Hematopoietic multipotent progenitor cell treated with erythropoietin and hydrocortisone succinate and interleukin-3 and kit ligand, for 6 days (in vitro differentiated cells): ENCODE data around the gene UROS.

Source experiments
- DNase-seq: peaks from one replicate; pipeline ENCODE4 v3.0.0-alpha.2; 2015

Gene UROS

DNA sequence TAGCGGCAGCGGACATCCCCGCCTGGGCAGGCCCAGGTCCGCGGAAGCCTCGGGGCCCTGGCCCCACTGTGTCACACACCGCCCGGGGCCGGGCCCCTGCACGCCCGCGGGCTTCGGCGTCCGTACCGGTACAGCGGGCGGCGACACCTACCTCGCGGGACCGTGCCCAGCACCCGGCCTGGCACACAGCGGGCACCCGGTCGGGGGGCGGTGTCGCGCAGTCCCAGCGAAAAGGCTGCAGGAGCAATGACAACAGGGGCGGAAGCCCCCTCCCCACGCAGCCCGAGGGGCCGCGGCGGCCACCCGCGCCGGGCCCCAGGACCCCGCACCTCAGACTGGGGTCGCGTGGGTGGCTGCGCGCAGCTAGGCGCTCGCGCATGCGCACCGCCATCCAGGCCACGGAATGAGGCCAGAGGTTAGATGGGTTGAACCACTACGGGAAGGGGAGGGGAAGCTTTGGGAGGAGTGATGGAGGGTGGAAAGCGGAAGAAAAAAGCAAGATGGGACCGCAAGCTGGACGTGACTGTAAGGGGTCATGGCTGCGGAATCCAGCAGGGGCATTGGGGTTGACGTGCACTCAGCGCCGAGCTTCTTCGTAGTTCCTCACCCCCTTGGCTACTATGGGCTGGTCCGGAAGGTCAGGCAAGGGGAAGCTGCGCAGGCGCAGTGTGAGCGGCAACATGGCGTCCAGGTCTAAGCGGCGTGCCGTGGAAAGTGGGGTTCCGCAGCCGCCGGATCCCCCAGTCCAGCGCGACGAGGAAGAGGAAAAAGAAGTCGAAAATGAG, at the start of gene UROS, which contains the start of gene BCCIP:
UROS (minus strand) TSS at position 381 of the 785 bp plus-strand sequence. CDS start 6,759 bp downstream, outside the sequence.
BCCIP (plus strand) TSS at position 669 of the 785 bp plus-strand sequence; CDS start at position 681, 12 bp downstream.
- DNase-seq: peak; percentile 98

DNA sequence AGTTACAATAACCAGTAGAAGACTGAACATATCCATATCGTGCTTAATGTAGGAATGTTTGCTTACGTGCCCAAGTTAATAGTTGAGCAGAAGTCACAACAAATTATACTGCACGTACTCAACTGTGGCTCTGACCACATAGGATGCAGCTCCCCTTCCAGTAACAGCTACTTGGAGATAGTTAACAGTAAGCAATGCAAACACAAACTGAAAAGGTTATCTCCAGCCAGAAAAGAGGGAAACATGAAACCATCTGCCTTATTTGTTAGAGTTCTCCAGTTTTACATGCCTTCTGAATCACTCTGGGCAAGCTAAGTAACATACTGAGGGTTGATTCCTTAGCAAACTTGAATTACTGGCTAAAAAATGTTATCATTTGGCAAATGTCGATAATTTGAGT, 48.3 kb upstream of the UROS start:
- DNase-seq: no peak

DNA sequence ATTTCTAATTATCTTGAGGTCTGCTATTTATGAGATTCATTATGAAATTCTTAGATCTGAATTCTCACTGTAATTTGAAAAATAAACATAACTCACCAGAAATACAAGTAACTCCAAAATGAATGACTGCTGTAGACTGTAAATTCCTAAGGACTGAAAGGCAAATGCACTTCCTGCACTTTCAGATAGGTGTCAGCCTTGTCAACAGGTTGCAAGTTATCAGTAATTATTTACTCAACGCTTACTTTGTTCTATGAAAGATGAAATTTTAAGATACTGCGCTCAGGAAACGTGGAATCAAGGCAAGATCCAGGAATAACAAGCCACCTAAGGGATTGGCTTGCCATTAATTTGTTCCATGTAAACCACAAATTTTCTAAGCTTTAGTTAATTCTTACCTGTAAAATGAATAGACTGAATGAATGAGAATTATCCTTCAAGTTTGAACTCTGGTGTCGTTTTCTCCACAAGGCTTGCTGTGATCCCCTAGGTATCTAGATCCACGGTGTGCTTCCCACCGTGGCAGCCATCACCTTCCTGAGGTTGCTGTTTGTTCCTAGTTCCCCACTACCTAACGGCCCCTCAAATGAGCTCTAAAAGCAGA, 45.4 kb upstream of the UROS start:
- DNase-seq: peak; percentile 83

DNA sequence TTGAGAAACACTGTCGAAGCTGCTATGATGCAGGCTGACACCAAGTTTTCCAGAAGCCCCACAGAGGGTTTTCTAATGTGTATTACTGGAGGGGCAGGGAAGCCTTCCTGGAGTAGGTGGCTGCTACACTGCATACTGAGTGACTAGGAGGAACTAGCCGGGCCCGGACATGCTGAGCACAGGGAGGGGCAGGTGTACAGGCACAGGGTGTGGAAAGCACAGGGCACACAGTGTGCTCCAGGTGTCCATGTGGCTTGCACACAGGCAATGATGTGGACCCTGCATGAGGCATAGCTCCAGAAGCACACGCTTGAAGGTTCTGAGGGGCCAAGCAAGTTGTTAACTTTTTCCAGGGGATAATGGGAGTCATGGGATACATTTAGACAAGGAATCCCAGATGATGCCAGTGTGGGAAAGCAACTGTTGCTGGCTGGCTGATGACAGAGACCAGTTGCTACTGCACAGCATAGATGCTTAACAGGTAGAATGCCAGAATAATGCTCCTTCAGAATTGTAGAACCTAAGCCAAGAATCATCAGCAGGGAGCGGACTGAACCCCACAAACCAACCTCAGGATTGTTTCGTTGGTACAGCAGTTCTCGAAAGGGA, 43.5 kb upstream of the UROS start:
- DNase-seq: no peak

DNA sequence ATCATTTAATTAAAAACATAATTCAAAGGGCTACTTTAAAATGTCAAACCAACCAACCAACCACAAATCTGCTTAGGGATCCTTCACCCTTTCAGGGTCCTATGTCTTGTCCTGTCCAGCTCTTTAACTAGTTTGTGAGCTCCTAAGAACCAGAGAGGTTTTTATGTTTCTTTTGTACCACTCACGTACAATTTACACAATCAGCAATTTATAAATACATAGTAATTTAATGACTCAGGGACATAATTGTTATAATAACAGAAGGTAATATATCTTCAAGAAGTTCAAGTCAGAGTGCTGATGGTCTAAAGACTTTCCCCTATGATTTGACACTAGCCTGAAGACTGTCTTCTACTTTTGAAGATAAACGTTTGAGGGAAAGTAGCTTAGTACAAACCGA, 42.1 kb upstream of the UROS start:
- DNase-seq: no peak

DNA sequence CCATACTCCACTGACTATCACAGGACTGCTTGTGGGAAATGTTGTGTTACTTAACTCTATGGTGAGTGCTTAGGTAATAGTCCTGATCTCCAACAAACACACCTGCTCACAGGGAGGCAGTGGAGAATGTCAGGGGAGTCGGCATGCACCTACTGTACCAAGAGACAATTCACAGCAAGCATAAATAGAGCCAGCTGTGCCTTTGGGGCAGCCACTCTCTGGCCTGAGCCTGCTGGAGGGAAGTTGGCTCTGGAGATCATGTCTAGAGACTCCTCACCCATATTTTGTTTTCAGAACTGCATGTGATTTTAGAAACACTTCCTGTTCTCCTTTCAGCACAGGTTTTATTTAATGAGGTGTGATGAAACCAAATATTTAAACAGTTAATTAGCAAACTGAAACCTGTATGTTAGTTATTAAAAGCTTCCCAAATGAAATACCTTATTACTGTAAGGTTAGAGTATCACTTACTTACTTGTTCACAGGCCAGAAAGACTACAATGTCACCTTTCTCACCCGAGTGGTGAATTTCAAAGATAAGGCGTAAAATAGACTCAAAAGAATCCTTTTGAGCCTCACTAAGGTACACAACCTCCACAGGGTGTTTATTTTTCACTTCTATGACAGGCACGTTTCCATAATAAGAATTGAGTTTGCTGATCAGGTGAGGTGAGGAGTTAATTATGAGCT, 36.2 kb upstream of the UROS start:
- DNase-seq: no peak

DNA sequence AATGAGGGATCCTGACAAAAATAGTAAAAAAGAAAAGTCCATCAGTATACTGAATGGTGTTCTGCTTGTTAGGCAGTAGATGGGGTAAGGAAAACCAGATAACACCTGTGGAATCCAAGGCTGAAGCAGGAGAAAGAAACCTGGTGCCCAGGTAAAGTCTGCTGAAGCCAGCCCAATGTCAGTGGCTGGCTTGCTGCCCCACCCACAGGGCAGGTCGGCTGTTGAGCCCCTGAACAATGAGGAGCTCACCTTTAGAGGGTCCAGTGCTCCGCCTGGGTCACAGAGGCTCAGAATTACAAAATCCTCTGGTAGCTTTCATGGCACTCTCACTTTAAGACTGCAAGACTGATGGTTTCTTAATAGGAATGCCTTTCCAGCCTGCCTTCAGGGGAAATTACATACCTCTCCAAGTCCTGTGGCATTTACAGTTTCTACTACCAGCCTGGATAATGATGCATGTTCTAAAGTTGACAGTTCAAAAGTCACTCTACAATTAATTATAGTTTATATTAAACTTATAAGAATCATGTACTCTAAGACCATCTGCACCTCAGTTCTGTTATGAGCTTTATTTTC, 34.2 kb upstream of the UROS start:
- DNase-seq: no peak

DNA sequence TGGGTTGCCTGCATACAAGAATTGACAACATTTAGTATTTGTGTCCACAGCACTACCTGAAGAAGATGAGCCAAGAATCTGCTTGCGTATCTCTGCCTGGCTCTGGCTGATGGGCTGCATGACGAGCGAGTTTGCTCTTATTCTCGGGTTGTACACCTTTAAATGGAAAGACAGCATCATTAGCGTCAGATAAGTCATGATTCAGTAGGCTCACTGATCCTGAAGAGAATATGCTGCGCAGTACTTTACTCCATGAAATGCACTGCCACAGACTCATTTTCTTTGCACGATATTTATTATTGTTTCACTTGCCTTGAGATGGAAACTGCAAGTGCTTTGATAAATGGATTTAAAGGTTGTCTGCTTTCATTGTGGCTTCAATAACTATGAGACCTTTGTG, 29.4 kb upstream of the UROS start:
- DNase-seq: no peak

DNA sequence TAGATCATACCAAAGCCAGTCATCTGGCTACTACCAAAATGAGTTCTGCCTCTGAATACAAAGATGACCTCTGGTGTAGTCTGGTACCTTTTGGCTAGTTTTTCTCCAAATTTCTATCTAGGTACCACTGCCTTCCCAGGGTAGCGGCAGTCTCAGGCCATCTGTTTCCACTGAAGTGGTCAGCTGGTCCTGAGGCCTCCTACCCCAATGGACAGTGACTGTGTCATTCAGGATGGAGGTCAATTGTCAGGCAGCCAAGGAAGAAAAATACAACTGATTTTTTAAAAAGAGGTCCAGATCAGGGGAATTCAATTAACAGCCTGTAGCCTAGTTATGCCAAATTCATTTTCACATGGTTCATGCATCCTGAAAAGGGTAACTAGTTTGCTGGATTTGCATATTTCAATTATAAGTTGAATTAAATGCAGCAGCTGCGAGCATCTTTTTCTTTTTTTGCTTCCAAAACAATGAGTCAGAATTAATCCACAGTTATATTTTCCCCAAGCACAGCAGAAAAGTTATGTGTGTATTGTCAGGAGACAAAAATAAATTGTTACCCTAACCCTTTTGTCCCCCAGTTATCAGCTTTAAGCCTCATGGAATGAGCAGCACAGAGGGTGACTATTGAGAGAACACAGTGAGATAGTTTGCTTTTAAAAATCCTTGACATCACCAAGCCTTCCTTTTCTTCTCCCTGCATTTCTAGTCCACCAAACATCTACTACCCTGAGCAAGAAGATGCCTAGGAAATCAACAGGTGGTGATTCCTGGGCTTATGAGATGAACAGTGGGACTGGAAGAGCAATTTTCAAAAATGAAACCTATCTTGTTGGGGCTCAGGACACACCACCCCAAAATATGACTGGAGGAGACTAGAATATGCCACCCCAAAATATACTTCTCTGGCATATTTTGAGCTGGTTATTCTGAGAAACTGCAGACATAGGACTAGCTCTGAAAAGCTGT, 28.0 kb upstream of the UROS start:
- no peak for DNase-seq

DNA sequence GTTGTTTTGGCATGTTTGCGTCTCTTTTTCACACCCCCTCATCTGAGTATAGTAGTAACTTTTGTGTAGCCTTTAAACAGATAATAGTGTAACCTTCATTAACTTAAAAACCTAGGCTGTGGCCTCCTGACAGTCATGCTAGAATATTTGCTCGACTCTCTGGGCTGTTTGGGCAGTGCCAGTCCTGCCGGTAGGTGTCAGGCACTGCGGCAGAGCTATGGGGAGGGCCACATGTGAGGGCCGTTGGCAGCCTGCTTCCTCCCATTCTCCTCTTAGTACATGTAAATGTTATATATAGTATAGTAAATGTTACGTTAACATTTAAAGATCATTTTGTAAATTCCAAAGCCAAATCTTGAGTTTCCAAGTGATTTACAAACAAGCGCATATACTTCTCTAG, 26.4 kb upstream of the UROS start:
- DNase-seq: no peak

DNA sequence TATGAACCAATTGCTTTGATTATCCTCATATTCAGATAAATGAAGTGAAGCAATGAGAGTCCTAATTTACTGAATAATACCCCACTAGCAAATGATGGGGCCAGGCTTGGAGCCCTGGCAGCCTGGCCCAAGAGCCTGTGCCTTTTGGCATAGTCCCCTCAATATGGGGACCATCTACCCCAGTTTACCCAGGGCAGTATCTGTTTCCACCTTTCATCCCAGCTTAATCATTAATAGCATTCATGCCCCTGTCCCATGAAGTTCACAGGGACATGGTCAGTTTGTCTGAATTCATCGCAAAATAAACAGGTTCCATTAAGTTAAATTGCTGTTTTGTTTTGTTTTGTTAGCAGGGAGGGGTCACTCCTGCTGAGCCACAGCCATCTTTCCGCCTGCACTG, 25.8 kb upstream of the UROS start:
- no peak for DNase-seq

DNA sequence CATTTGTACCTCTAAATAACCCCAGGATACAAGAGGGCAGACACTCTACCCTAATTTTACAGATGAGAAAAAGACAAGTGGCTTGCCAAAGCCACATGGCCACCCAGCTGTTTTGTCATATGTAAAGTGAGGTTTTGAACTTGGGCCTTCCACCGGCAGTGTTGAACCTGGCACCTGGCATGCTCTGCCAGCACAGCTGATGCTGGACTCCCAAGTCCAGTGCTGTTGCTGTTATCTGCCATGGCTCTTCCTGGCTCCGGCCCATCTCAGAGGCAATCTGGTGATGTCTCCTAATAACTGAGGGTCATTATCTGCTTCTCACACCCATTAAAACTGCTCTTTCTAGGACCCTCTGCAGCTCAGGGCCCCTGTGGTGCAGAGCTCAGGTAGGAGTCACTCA, 25.3 kb upstream of the UROS start:
- DNase-seq: no peak

DNA sequence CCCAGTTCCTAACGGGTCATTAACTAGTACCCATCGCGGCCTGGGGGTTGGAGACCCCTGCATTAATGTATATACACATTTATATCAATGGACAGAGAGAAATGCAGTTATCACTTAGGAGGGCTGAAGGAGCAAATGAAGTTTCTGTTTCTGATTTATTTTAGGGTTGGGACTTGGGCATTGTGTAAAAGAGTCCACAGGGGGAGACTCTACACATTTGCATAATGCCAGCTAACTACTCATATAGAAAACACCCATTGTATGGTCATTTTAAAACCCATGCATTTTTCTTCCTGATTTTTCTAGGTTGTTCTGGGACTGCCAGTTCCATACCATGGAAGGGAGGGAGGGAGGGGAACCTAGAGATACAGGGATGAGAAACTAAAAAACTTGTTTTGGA, 23.8 kb upstream of the UROS start:
- DNase-seq: no peak

DNA sequence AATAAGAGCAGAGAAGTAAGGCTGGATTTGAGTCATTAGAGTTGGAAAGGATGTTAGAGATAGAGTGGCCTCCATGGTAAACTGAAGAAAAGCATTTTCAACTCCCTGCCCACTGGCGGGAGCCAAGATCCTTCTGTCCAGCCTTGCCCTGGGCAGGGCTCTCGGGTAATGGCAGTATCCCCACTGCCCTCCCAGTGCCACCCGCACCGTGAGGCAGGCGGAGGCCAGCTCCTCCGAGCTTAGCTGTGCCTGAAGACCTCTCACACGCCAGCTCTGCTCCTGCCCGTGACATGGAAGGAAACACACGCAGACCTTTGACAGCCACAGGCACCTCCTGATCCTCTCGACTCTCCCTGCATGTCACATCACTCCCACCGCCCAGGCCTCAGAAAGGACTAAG, 22.6 kb upstream of the UROS start:
- DNase-seq: no peak

DNA sequence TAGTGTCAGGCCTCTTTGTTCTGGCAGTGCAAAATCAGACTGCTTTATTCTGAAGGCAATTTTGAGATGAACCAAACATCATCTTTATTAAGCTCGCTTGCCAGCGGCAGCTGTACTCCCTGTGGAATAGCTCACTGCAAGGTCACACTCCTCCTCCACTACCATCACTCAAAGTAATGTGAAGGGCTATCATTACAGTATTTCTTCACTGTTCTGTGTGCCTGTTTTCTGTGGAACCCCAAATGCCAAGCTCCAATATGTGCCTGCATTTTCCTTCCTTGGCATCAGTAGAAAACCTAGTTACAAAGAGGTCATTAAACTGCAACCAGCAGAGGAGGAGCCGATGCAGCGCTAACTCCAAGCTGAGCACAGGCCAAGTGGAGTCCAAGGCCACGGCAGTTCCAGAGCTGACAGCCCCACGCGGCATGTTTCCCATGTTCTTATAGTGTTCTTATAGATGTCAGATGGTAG, 21.7 kb upstream of the UROS start:
- no peak for DNase-seq

DNA sequence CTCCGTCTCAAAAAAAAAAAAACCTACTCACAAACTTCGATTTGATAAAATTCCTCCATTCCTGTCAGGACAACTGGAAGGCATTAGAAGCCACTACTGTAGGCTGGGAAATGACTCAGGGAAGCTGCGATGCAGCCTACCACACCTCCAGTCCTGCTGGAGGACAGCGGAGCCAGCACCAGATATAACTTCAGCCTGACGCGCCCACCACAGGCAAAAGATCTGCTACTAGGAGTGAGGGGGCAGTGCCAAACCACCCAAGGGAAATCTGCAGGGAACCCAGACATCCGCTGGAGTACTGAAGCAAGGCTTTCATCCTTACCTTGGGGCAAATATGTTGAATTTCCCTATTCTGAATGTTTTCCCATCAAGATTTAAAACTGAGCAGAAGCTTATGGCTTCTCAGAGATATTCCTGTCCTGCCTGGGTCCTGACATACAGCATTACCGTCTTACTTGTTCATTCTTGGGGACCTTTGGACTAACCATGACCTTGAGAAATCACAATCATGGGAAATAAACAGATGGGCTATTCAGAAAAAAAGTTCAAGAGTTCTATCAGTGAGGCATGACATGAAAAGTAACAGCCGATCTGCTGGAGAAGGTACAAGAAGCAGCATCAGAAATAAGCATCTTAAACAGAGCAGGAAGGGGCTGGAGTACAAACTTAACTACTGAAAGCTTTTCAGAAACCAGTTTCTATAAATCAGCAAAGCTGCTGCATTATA, 20.7 kb upstream of the UROS start:
- no peak for DNase-seq

DNA sequence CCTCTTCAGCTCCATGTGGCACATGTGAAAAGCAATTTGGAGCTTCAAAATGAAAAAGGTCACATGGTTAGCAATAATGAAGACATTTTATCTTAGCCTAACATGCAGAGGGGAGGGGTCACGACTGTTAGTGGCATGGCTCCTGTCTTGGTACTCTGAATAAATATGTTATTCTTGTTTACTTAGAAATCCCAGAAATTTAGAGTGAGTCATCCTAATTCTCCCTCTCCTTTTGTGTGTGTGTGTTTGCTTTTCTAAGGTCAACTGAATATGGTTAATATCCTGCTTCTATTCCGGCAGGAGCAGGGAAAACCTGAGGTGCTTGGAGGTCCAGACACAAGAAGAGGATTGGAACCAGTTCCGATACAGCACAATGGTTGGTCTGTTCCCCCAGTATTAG, 17.9 kb upstream of the UROS start:
- peak; percentile 37 for DNase-seq

DNA sequence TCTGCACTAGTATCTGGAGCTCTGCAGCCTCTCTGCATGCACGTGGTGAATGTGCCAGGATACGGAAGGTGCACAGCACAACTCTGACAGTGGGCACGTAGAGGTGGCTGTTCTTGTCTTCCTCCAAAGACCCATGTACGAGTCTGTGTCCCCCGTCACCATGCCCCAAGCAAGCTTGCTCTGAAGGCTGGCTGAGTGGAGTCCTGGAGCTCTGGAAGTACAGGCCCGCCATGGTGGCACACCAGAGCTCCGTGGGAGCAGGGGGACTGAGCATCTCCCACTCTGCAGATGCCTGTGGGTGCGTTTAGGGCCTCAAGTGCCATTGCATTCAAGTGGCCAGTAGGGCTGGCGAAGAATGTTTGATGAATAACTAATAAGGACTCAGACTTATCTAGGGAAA, 17.3 kb upstream of the UROS start:
- no peak for DNase-seq

DNA sequence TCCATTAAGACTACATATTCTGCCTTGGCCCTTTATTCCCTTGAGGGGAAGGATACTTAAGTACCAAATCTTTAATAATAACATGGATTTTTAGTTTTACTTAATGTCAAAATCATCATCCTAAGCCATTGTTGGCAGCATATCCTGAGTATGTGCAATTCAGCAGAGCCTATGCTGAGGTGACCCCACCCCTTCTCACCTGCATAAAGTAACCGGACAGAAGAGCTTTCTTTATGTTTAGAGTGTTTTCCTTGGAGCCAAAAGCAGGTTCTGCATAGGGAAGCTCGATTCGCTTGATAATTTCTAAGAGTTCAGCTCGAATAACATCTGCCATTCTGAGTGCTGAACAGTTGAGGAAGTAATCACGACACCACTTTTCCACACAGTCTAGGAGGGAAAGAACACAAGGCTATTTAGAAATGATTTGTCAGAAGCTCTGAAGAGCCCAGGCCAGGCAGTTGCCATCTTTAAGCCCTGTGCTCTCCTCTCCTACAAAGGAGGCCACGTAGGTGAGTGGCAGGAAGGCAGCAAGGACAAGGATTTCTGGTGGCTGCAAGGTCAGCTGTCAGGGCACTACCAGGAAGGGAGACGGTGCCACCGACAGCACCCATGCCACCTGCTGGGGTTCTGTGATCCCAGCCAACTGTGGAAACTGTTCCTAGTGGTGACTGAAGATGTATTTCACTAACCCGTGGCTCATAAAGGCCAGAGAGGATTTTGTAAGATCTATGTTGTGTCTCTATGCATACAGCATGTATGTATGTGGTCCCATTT, 15.9 kb upstream of the UROS start:
- no peak for DNase-seq

DNA sequence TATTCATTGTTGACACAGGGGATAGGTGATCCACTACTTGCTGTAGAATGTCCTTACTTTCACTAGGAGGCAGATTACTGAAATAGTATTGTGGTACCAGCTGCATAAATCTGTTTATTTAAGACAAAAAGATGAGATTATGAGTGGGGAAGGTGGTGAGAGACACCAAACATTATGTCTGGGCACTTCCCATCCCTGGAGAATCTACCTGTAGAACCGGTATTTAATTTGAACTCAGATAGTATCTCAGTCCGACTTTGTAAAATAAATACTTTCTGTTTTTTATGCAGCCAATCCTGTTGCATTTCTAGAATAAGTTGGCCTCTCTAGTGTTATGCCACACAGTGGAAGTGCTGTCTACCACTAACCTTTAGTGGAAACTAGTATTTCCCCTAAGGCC, 13.7 kb upstream of the UROS start:
- no peak for DNase-seq
